NB4 (cell line): ENCODE data around the gene ATP13A2.

ENCODE experiments used
- DNase-seq: peaks from one replicate; pipeline ENCODE4 v3.0.0; 2010; ENCODE audit warnings: low read depth
- H3K4me3 ChIP-seq: one replicate; pipeline ENCODE4 v1.5.1; 2011; ENCODE audit warnings: mild to moderate bottlenecking, low read depth, low read length, moderate library complexity
- CTCF ChIP-seq: IDR thresholded peaks from one replicate; pipeline ENCODE4 v1.5.1; 2012; ENCODE audit warnings: low read depth, low read length
- MAX ChIP-seq: IDR thresholded peaks from 2 replicates; pipeline ENCODE4 v1.6.1; 2011; ENCODE audit warnings: low read depth, low read length
- MYC ChIP-seq: IDR thresholded peaks from 2 replicates; pipeline ENCODE4 v1.6.1; 2011; ENCODE audit warnings: low read depth, low read length
- POLR2A ChIP-seq: IDR thresholded peaks from 2 replicates; pipeline ENCODE4 v1.6.1; 2011; ENCODE audit warnings: mild to moderate bottlenecking; ENCODE audit not compliant: insufficient read length; ENCODE audit errors: extremely low read depth

The ATP13A2 gene

DNA sequence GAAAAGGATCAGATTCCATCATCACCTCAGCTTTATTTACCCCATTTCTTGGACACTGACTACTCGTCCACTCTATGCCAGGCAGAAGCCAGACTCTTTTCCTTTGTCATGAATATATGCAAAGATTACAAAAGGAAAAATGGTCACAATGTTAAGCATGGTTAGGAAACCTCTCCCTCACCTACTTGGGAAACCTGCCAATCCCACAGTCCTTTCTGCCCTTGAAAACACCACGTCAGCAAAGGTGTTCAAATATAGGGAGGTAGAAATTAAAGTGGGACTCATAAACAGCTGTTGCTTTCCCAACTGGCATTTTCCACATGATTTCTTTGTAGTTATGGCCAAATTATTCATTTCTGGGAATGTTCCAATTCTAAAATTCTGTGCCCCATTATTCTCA is 16.2 kb upstream of the ATP13A2 start:
- H3K4me3 ChIP-seq, result no peak overlapping the region
- no peak for DNase-seq
- no peak for TF ChIP-seq MYC

DNA sequence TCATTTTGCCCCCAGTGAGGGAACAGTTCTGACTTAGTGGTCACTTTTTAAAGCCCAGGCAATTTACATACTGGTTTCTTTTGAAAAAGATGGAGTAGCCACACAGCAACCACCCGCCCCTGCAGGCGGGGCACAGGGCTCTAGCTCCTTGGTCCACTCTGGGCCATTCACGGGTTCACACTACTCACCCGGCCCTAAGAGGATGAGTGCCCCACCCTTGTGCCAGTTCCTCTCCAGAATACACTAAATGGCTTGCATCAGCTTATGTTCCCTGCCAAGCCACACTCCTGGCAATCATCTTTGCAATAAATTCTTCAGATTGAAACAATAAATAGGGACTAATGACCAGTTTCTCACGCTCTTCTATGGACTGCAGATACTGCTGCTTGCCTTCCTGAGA is 15.7 kb upstream of the ATP13A2 start:
- no peak for DNase-seq
- no peak overlapping the region for H3K4me3 ChIP-seq
- TF ChIP-seq MAX (no peak), POLR2A (no peak), MYC (no peak), CTCF (no peak)

- no peak for DNase-seq
- H3K4me3 ChIP-seq, result no peak overlapping the region
- no peak for TF ChIP-seq POLR2A
- TF ChIP-seq MAX, result no peak
- no peak for TF ChIP-seq MYC
- TF ChIP-seq CTCF, result no peak
Measured at GRCh38 chr1:17024721-17025120, 13.0 kb upstream of the ATP13A2 start.

- no peak overlapping the region for H3K4me3 ChIP-seq
- TF ChIP-seq POLR2A (no peak), CTCF (no peak), MYC (no peak), MAX (no peak)
Measured at GRCh38 chr1:17023573-17023972, 11.8 kb upstream of the ATP13A2 start.

GRCh38 chr1:17023102-17023501 is 11.4 kb upstream of the ATP13A2 start:
- peak; percentile 46 for DNase-seq
- H3K4me3 ChIP-seq, result no peak overlapping the region
- no peak for TF ChIP-seq POLR2A
- TF ChIP-seq CTCF, result no peak
- TF ChIP-seq MYC, result no peak
- no peak for TF ChIP-seq MAX

More at GRCh38 chr1:17023573-17023972, 11.8 kb upstream of the ATP13A2 start:
- no peak for DNase-seq

GRCh38 chr1:17021896-17022295 is 10.2 kb upstream of the ATP13A2 start:
- no peak for DNase-seq
- TF ChIP-seq MAX (no peak), POLR2A (no peak), MYC (no peak), CTCF (no peak)
- no peak overlapping the region for H3K4me3 ChIP-seq
